PFSK-1 (cell line): ENCODE data around the gene PARP4.

Experiments
- FOXP2 ChIP-seq: optimal IDR thresholded peaks from 2 replicates; pipeline ENCODE3; 2011; ENCODE audit warnings: borderline replicate concordance, control low read depth, inconsistent platforms; ENCODE audit not compliant: insufficient read depth; ENCODE audit errors: extremely low read length, extremely low read depth
- POLR2AphosphoS5 ChIP-seq: IDR thresholded peaks from 2 replicates; pipeline ENCODE4 v1.6.1; 2012; ENCODE audit warnings: low read depth, mild to moderate bottlenecking, control low read depth, low read length, moderate library complexity
- SIN3A ChIP-seq: IDR thresholded peaks from 2 replicates; pipeline ENCODE4 v1.6.1; 2012; ENCODE audit warnings: mild to moderate bottlenecking, low read length, moderate library complexity, borderline replicate concordance; ENCODE audit not compliant: insufficient read depth
- TAF1 ChIP-seq: IDR thresholded peaks from 2 replicates; pipeline ENCODE4 v1.6.1; 2012; ENCODE audit warnings: low read length, control low read depth, borderline replicate concordance; ENCODE audit not compliant: insufficient read depth
- TF ChIP-seq, protein P1 (sequence below), 2 experiments: IDR thresholded peaks; 2 replicates each; pipeline versions ENCODE4 v1.6.1 to v1.8.0; 2011 to 2012; ENCODE audit warnings: low read depth in 2 of 2, low read length in 2 of 2, control low read depth in 1 of 2, inconsistent platforms in 1 of 2, mild to moderate bottlenecking in 1 of 2, moderate library complexity in 1 of 2; ENCODE audit not compliant: insufficient read depth in 1 of 2

DNA sequence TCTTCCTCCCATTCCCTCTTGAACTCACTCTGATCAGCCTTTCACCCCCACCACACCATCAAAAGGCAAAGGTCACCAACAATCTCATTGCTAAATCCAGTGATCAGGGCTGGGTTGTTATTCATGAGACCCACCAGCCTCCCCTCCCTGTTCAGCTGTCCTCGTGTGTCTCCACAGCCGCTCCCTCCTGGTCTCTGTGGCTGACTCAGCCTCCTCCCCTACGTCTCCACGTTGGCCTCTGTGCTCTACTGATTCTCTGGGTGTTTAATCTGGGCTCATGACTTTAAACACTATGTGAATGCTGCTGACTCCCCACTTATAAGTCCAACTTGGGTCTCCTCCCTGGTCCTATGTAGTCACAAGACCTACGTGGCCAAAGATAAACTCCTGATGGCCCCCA is 38.9 kb downstream of the PARP4 start:
- TF ChIP-seq SIN3A (no peak), POLR2AphosphoS5 (no peak), FOXP2 (no peak), TAF1 (no peak)
- TF ChIP-seq, protein P1, sequence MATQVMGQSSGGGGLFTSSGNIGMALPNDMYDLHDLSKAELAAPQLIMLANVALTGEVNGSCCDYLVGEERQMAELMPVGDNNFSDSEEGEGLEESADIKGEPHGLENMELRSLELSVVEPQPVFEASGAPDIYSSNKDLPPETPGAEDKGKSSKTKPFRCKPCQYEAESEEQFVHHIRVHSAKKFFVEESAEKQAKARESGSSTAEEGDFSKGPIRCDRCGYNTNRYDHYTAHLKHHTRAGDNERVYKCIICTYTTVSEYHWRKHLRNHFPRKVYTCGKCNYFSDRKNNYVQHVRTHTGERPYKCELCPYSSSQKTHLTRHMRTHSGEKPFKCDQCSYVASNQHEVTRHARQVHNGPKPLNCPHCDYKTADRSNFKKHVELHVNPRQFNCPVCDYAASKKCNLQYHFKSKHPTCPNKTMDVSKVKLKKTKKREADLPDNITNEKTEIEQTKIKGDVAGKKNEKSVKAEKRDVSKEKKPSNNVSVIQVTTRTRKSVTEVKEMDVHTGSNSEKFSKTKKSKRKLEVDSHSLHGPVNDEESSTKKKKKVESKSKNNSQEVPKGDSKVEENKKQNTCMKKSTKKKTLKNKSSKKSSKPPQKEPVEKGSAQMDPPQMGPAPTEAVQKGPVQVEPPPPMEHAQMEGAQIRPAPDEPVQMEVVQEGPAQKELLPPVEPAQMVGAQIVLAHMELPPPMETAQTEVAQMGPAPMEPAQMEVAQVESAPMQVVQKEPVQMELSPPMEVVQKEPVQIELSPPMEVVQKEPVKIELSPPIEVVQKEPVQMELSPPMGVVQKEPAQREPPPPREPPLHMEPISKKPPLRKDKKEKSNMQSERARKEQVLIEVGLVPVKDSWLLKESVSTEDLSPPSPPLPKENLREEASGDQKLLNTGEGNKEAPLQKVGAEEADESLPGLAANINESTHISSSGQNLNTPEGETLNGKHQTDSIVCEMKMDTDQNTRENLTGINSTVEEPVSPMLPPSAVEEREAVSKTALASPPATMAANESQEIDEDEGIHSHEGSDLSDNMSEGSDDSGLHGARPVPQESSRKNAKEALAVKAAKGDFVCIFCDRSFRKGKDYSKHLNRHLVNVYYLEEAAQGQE (IDR thresholded peaks at IDR 0.05; ENCODE audit: insufficient read depth in 1 of 2, low read depth in 2 of 2, low read length in 2 of 2) = no peak
